Measurements from ENCODE around the gene PTPN3. TPM values are rescaled to one million over a fixed set of nuclear protein-coding genes. Genes with fewer than 3 reads are reported as not detected.
"Not testable (repeated sequence)": the region's sequence is repeated elsewhere in the genome, so short reads cannot be mapped to it uniquely, and the experiment has no call there.

PTPN3 gene
- polyA plus RNA-seq, 3 donors = not detected

DNA sequence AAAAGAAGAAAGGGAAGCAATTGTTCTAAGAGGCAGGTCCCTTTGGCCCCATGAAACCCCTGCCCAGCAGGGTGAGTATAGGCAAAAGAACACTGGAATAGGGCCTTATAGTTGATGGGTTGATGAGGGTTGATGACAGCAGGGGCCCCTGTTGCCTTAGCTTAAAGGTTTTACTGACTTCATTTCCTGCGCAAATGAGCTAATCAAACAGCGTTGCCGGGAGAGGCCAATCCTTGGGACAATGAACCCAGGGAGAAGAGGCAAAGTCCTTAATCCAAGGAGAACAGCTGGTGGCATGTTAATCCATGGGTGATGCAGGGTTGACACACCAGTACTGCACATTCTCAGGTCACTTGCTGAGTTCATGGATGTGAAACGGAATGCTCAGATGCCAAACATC lies 155.2 kb downstream of the PTPN3 start:
- H3K27ac Mint-ChIP-seq = no peak overlapping the region
- DNase-seq = no peak
- 98% methylated on average over 4 of the region's 4 CpGs for WGBS (ENCODE audit: insufficient coverage)
- no peaks in the 10 kb centered on the region for H3K27me3 ChIP-seq (ENCODE audit: control insufficient read depth in 2 of 2, insufficient read depth in 2 of 2, low read length in 2 of 2)
- peaks cover 10 to 23% (median 11%) of the 10 kb centered on the region in 3 donors for H3K27me3 Mint-ChIP-seq (ENCODE audit: low read depth in 3 of 3)
- H3K4me3 ChIP-seq (replicated peaks in 1 of 3; ENCODE audit: low read depth in 2 of 3, low read length in 3 of 3) = no peak overlapping the region
- H3K36me3 Mint-ChIP-seq = no peaks in the 10 kb centered on the region
- H4K20me1 ChIP-seq (ENCODE audit: insufficient read depth, low read length) = no peaks in the 10 kb centered on the region
- H3K36me3 ChIP-seq (replicated peaks in 1 of 2; ENCODE audit: control insufficient read depth in 1 of 2, insufficient read depth in 2 of 2, low read length in 2 of 2) = no peaks in the 10 kb centered on the region
- intact Hi-C loops (cut with micrococcal nuclease) = no loop called here
- peaks cover 0 to 3% (median 0%) of the 10 kb centered on the region in 7 donors for H3K9me3 Mint-ChIP-seq
- H3K4me3 Mint-ChIP-seq = no peak overlapping the region
- H3K9ac ChIP-seq (ENCODE audit: insufficient read depth, low read length, poor library complexity, severe bottlenecking) = no peak overlapping the region
- H2AFZ ChIP-seq (ENCODE audit: insufficient read depth, low read depth, low read length, poor library complexity, severe bottlenecking) = no peak overlapping the region
- TF ChIP-seq, protein P1, sequence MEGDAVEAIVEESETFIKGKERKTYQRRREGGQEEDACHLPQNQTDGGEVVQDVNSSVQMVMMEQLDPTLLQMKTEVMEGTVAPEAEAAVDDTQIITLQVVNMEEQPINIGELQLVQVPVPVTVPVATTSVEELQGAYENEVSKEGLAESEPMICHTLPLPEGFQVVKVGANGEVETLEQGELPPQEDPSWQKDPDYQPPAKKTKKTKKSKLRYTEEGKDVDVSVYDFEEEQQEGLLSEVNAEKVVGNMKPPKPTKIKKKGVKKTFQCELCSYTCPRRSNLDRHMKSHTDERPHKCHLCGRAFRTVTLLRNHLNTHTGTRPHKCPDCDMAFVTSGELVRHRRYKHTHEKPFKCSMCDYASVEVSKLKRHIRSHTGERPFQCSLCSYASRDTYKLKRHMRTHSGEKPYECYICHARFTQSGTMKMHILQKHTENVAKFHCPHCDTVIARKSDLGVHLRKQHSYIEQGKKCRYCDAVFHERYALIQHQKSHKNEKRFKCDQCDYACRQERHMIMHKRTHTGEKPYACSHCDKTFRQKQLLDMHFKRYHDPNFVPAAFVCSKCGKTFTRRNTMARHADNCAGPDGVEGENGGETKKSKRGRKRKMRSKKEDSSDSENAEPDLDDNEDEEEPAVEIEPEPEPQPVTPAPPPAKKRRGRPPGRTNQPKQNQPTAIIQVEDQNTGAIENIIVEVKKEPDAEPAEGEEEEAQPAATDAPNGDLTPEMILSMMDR (IDR thresholded peaks at IDR 0.05) = no peak
- H3K4me2 ChIP-seq (replicated peaks; ENCODE audit: extremely low read depth, low read length, poor library complexity, severe bottlenecking) = no peak overlapping the region
- H3K4me1 Mint-ChIP-seq = no peaks in the 10 kb centered on the region
- H3K79me2 ChIP-seq (ENCODE audit: insufficient read depth, low read length) = no peaks in the 10 kb centered on the region
- no peak overlapping the region for H3K27ac ChIP-seq (ENCODE audit: low read depth in 1 of 2, low read length in 2 of 2)
- H3K4me1 ChIP-seq (ENCODE audit: control insufficient read depth in 1 of 2, insufficient read depth in 2 of 2, low read length in 2 of 2) = no peaks in the 10 kb centered on the region
- no peaks in the 10 kb centered on the region for H3K9me3 ChIP-seq (replicated peaks in 1 of 2; ENCODE audit: control insufficient read depth in 1 of 2, insufficient read depth in 1 of 2, low read length in 2 of 2)

DNA sequence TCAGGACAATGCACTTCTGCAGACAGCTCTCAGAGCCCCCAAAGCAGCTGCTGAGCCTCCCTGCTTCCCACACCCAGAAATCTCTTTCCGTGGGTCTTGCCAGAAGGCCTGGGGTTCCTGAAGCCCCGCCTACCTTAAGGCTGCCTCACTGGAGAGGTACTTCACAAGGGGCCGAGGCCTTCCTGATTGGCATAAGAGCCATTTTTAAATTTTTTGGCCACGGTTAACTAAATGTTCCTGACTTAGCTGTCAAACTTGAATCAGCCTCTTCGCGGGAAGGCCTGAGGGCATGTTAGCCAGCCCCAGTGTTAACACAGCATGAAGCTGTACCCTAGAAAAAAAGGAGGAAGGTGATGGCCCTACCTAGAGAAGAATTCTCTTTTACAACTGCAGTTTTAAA lies 156.5 kb downstream of the PTPN3 start:
- Mint-ChIP-seq H3K4me3 (no peak overlapping the region), H3K27ac (no peak overlapping the region)
- WGBS (ENCODE audit: insufficient coverage) = 64% methylated on average over 2 of the region's 6 CpGs

DNA sequence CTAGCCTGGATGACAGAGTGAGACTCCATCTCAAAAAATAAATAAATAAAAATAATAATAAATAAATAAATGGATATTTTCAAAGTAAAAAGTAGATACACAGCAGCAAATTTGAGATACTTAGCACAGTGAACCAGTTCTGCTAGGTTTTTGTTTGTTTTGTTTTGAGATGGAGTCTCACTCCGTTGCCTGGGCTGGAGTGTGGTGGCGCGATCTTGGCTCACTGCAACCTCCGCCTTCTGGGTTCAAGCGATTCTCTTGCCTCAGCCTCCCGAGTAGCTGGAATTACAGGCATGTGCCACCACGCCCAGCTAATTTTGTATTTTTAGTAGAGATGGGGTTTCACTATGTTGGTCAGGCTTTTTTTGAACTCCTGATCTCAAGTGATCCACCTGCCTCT lies 157.1 kb downstream of the PTPN3 start:
- intact Hi-C loops (cut with micrococcal nuclease); H3K4me3 ChIP-seq (replicated peaks in 1 of 3; ENCODE audit: low read depth in 2 of 3, low read length in 3 of 3); H3K36me3 Mint-ChIP-seq; H3K36me3 ChIP-seq (replicated peaks in 1 of 2; ENCODE audit: control insufficient read depth in 1 of 2, insufficient read depth in 2 of 2, low read length in 2 of 2); DNase-seq; H3K9me3 ChIP-seq (replicated peaks in 1 of 2; ENCODE audit: control insufficient read depth in 1 of 2, insufficient read depth in 1 of 2, low read length in 2 of 2); H3K4me1 ChIP-seq (ENCODE audit: control insufficient read depth in 1 of 2, insufficient read depth in 2 of 2, low read length in 2 of 2); H2AFZ ChIP-seq (ENCODE audit: insufficient read depth, low read depth, low read length, poor library complexity, severe bottlenecking); H3K4me1 Mint-ChIP-seq; H3K27me3 ChIP-seq (ENCODE audit: control insufficient read depth in 2 of 2, insufficient read depth in 2 of 2, low read length in 2 of 2); H3K79me2 ChIP-seq (ENCODE audit: insufficient read depth, low read length); H3K9me3 Mint-ChIP-seq; H4K20me1 ChIP-seq (ENCODE audit: insufficient read depth, low read length); H3K4me3 Mint-ChIP-seq; H3K9ac ChIP-seq (ENCODE audit: insufficient read depth, low read length, poor library complexity, severe bottlenecking); H3K4me2 ChIP-seq (replicated peaks; ENCODE audit: extremely low read depth, low read length, poor library complexity, severe bottlenecking); H3K27ac Mint-ChIP-seq; H3K27ac ChIP-seq (ENCODE audit: low read depth in 1 of 2, low read length in 2 of 2): not testable (repeated sequence)
- H3K27me3 Mint-ChIP-seq (ENCODE audit: low read depth in 3 of 3) = peaks cover 12 to 28% (median 14%) of the 10 kb centered on the region in 3 donors
- 100% methylated on average over 3 of the region's 7 CpGs for WGBS (ENCODE audit: insufficient coverage)

More for the DNA sequence above, 156.5 kb downstream of the PTPN3 start:
- intact Hi-C loops (cut with micrococcal nuclease) = no loop called here
- Histone ChIP-seq H3K9ac (ENCODE audit: insufficient read depth, low read length, poor library complexity, severe bottlenecking) (no peak overlapping the region), H3K4me1 (ENCODE audit: control insufficient read depth in 1 of 2, insufficient read depth in 2 of 2, low read length in 2 of 2) (no peaks in the 10 kb centered on the region), H3K4me2 (replicated peaks; ENCODE audit: extremely low read depth, low read length, poor library complexity, severe bottlenecking) (no peak overlapping the region), H2AFZ (ENCODE audit: insufficient read depth, low read depth, low read length, poor library complexity, severe bottlenecking) (no peak overlapping the region), H3K9me3 (replicated peaks in 1 of 2; ENCODE audit: control insufficient read depth in 1 of 2, insufficient read depth in 1 of 2, low read length in 2 of 2) (no peaks in the 10 kb centered on the region), H3K27ac (ENCODE audit: low read depth in 1 of 2, low read length in 2 of 2) (no peak overlapping the region), H3K79me2 (ENCODE audit: insufficient read depth, low read length) (no peaks in the 10 kb centered on the region), H3K4me3 (replicated peaks in 1 of 3; ENCODE audit: low read depth in 2 of 3, low read length in 3 of 3) (no peak overlapping the region), H3K27me3 (ENCODE audit: control insufficient read depth in 2 of 2, insufficient read depth in 2 of 2, low read length in 2 of 2) (no peaks in the 10 kb centered on the region), H3K36me3 (replicated peaks in 1 of 2; ENCODE audit: control insufficient read depth in 1 of 2, insufficient read depth in 2 of 2, low read length in 2 of 2) (no peaks in the 10 kb centered on the region), H4K20me1 (ENCODE audit: insufficient read depth, low read length) (no peaks in the 10 kb centered on the region)
- DNase-seq = no peak
- peaks cover 12 to 23% (median 16%) of the 10 kb centered on the region in 3 donors for H3K27me3 Mint-ChIP-seq (ENCODE audit: low read depth in 3 of 3)
- H3K36me3 Mint-ChIP-seq = no peaks in the 10 kb centered on the region
- H3K9me3 Mint-ChIP-seq = peaks cover 0 to 3% (median 0%) of the 10 kb centered on the region in 7 donors
- no peaks in the 10 kb centered on the region for H3K4me1 Mint-ChIP-seq
- TF ChIP-seq, protein P1 (IDR thresholded peaks at IDR 0.05) = no peak

Measured in CD14-positive monocyte (primary cell).